HepG2 (cell line): ENCODE measurements around the gene QRSL1. TPM values are rescaled to one million over a fixed set of nuclear protein-coding genes. Genes with fewer than 3 reads are reported as not detected.

ENCODE experiments used
- ATAC-seq: fragments of 200-7000 bp; cut with Tn5 transposase; 3 replicates; pipeline ENCODE4 v1.9.1; 2020; ENCODE audit warnings: mild to moderate bottlenecking, moderate library complexity
- BruUV-seq: library from RNA; stranded (reverse); fragments of 400-500 nt; replicated peaks from 2 replicates; lab custom pipeline; 2021; lab: Mats Ljungman, UMichigan
- CTCF ChIA-PET: fragments of 300-600 bp; formaldehyde crosslinking; extraction: SDS; loops from one replicate; lab custom pipeline; 2021; ENCODE audit warnings: low total read pairs, inconsistent platforms, low intra/inter-chr PET ratio; lab: Yijun Ruan, JAX
- POLR2A ChIA-PET: fragments of 350-600 bp; sonication (Branson Sonifier 250); formaldehyde crosslinking; loops from one replicate; lab custom pipeline; 2020; ENCODE audit warnings: antibody characterized with exemption, inconsistent platforms; lab: Yijun Ruan, JAX
- DNase-seq: peaks from one replicate; pipeline ENCODE4 v3.0.0-alpha.2; 2015; ENCODE audit warnings: low spot score
- FAIRE-seq: peaks from 3 replicates; lab custom pipeline; 2011; peaks lifted over from hg19 to GRCh38; lab: Jason Lieb, UNC
- H2AFZ ChIP-seq: one replicate; pipeline ENCODE4 v1.6.1; 2011; ENCODE audit warnings: low read length, inconsistent platforms
- H3K27ac ChIP-seq: fragments of 300-600 bp; 3 replicates; pipeline ENCODE4 v1.8.0; 2011; ENCODE audit warnings: mixed run types, mild to moderate bottlenecking, mixed read lengths, low read length, inconsistent platforms; ENCODE audit not compliant: insufficient read depth; ENCODE audit errors: extremely low read length
- H3K27me3 ChIP-seq, 2 experiments: fragments of 200-600 bp in 1 of 2; 2 replicates in 1 of 2; 3 replicates in 1 of 2; pipeline versions ENCODE4 v1.6.0 to v1.8.0; 2011; ENCODE audit warnings: low read length in 2 of 2, mild to moderate bottlenecking in 2 of 2, moderate library complexity in 2 of 2, inconsistent platforms in 1 of 2; ENCODE audit not compliant: insufficient read depth in 2 of 2, control insufficient read depth in 1 of 2
- H3K36me3 ChIP-seq, 2 experiments: fragments of 200-600 bp in 1 of 2; replicated peaks in 1 of 2; 2 replicates in 1 of 2; 3 replicates in 1 of 2; pipeline versions ENCODE4 v1.5.1 to v1.8.0; 2011; ENCODE audit warnings: low read length in 2 of 2, inconsistent platforms in 1 of 2; ENCODE audit not compliant: insufficient read depth in 2 of 2, control insufficient read depth in 1 of 2
- H3K4me1 ChIP-seq: 2 replicates; pipeline ENCODE4 v1.5.1; 2012; ENCODE audit warnings: low read length, inconsistent platforms; ENCODE audit not compliant: insufficient read depth
- H3K4me2 ChIP-seq: 2 replicates; pipeline ENCODE4 v1.6.0; 2011; ENCODE audit warnings: low read depth, low read length, inconsistent platforms
- H3K4me3 ChIP-seq, 3 experiments: fragments of 200-600 bp in 1 of 3; sonication (generic), shearing (Covaris generic) in 1 of 3; replicated peaks in 1 of 3; 2 replicates each; pipeline ENCODE4 v1.5.1; 2011 to 2016; ENCODE audit warnings: low read length in 3 of 3, inconsistent platforms in 2 of 3, low read depth in 2 of 3, mild to moderate bottlenecking in 2 of 3, control low read depth in 1 of 3, mixed read lengths in 1 of 3; ENCODE audit not compliant: insufficient read depth in 1 of 3
- H3K79me2 ChIP-seq: one replicate; pipeline ENCODE4 v1.6.1; 2011; ENCODE audit warnings: low read length, inconsistent platforms; ENCODE audit not compliant: insufficient read depth
- H3K9ac ChIP-seq: 2 replicates; pipeline ENCODE4 v1.6.0; 2011; ENCODE audit warnings: mild to moderate bottlenecking, low read depth, low read length, inconsistent platforms; ENCODE audit not compliant: insufficient read depth
- H3K9me3 ChIP-seq: 2 replicates; pipeline ENCODE4 v1.5.1; 2012; ENCODE audit warnings: mild to moderate bottlenecking, low read length
- H4K20me1 ChIP-seq: 2 replicates; pipeline ENCODE4 v1.6.0; 2011; ENCODE audit warnings: inconsistent platforms, mild to moderate bottlenecking, low read length, moderate library complexity; ENCODE audit not compliant: insufficient read depth
- EHMT2 ChIP-seq: fragments of 200-600 bp; sonication (generic); IDR thresholded peaks from 2 replicates; pipeline ENCODE4 v1.7.0; 2017; ENCODE audit warnings: antibody characterized with exemption, low read depth, low read length, borderline replicate concordance
- FOXP1 ChIP-seq, 2 experiments: fragments of 450-650 bp in 1 of 2; IDR thresholded peaks; 2 replicates each; pipeline ENCODE4 v1.6.1; 2017 to 2018; ENCODE audit warnings: antibody characterized with exemption in 1 of 2
- KLF6 ChIP-seq: IDR thresholded peaks from 2 replicates; pipeline ENCODE4 v1.8.0; 2016; ENCODE audit warnings: missing biosample characterization, missing genetic modification reagents
- NONO ChIP-seq, 2 experiments: fragments of 450-650 bp in 1 of 2; sonication (generic) in 1 of 2; formaldehyde crosslinking in 1 of 2; IDR thresholded peaks in 1 of 2; conservative IDR thresholded peaks in 1 of 2; 2 replicates each; pipeline versions ENCODE4 v1.6.1 to v1.8.0; 2017 to 2022; ENCODE audit warnings: mild to moderate bottlenecking in 1 of 2, missing genetic modification reagents in 1 of 2, moderate library complexity in 1 of 2
- PAX8 ChIP-seq: sonication (generic); formaldehyde crosslinking; IDR thresholded peaks from 2 replicates; pipeline ENCODE4 v1.8.0; 2022; ENCODE audit warnings: mild to moderate bottlenecking, missing genetic modification reagents, borderline replicate concordance
- PTBP1 ChIP-seq: fragments of 200-400 bp; formaldehyde crosslinking; IDR thresholded peaks from 2 replicates; pipeline ENCODE4 v1.6.1; 2018; ENCODE audit warnings: low read length, low read depth; ENCODE audit not compliant: poor library complexity, severe bottlenecking
- ZNF124 ChIP-seq: sonication (generic); formaldehyde crosslinking; IDR thresholded peaks from 2 replicates; pipeline ENCODE4 v1.4.0; 2020; ENCODE audit warnings: missing genetic modification reagents
- ZNF224 ChIP-seq: sonication (generic); formaldehyde crosslinking; IDR thresholded peaks from 2 replicates; pipeline ENCODE4 v1.5.0; 2020; ENCODE audit warnings: mild to moderate bottlenecking, missing genetic modification reagents
- ZNF264 ChIP-seq: sonication (generic); formaldehyde crosslinking; IDR thresholded peaks from 2 replicates; pipeline ENCODE4 v1.4.0; 2020; ENCODE audit warnings: missing genetic modification reagents
- ZNF337 ChIP-seq: sonication (generic); formaldehyde crosslinking; IDR thresholded peaks from 2 replicates; pipeline ENCODE4 v1.5.1; 2020; ENCODE audit warnings: missing genetic modification reagents, low read depth, mild to moderate bottlenecking, borderline replicate concordance
- ZNF496 ChIP-seq: sonication (generic); formaldehyde crosslinking; IDR thresholded peaks from 2 replicates; pipeline ENCODE4 v1.8.1; 2023; ENCODE audit warnings: mild to moderate bottlenecking, moderate library complexity, missing genetic modification reagents; ENCODE audit not compliant: insufficient replicate concordance
- ZNF501 ChIP-seq: sonication (generic); formaldehyde crosslinking; IDR thresholded peaks from 2 replicates; pipeline ENCODE4 v1.5.1; 2020; ENCODE audit warnings: mild to moderate bottlenecking, moderate library complexity, missing genetic modification reagents
- ZNF570 ChIP-seq: sonication (generic); formaldehyde crosslinking; IDR thresholded peaks from 2 replicates; pipeline ENCODE4 v1.4.0; 2020; ENCODE audit warnings: mild to moderate bottlenecking, missing genetic modification reagents, borderline replicate concordance
- WGBS: methylation state at CpG from one replicate; pipeline ENCODE4 v1.1.6; 2017; ENCODE audit warnings: low lambda C conversion rate; 5-methylcytosine and 5-hydroxymethylcytosine counted together
- in situ Hi-C: cut with HindIII; loops from 2 replicates; pipeline ENCODE4 v1.10.0; 2017; ENCODE audit warnings: low pct_unique_long_range_greater_than_20kb; ENCODE audit not compliant: extremely low pct_ligation_motif_present
- intact Hi-C: fragments of 100-400 bp; cut with micrococcal nuclease; formaldehyde crosslinking; loops from one replicate; pipeline ENCODE4 v1.10.0; 2022; ENCODE audit not compliant: unreplicated experiment
- polyA plus RNA-seq, 8 experiments: library from polyadenylated mRNA; depleted of rRNA in 3 of 8; stranded (reverse) in 7 of 8; unstranded in 1 of 8; fragments of >200 nt; fragmentation: Illumina TruSeq in 4 of 8; extraction: Trizol in 4 of 8; gene quantifications; 2 replicates each; pipeline versions ENCODE4 v1.2.1 to v1.2.3, GENCODE V29; 2011 to 2016; ENCODE audit warnings: low read depth in 4 of 8, missing spikeins in 1 of 8, mixed read lengths in 1 of 8; ENCODE audit not compliant: insufficient read depth in 1 of 8
- total RNA-seq, 5 experiments: library from RNA; depleted of rRNA; stranded (reverse); fragments of >200 nt; fragmentation: Illumina TruSeq; extraction: Trizol; gene quantifications; 2 replicates each; pipeline ENCODE4 v1.2.3, GENCODE V29; 2016; ENCODE audit warnings: low read depth in 1 of 5
- TF ChIP-seq, protein P1 (sequence below): sonication (generic); formaldehyde crosslinking; IDR thresholded peaks from 2 replicates; pipeline ENCODE4 v1.5.0; 2020; ENCODE audit warnings: missing genetic modification reagents
- TF ChIP-seq, protein P2 (sequence below): sonication (generic); formaldehyde crosslinking; IDR thresholded peaks from 2 replicates; pipeline ENCODE4 v1.4.0; 2020; ENCODE audit warnings: missing genetic modification reagents

The QRSL1 gene
- total and polyA plus RNA-seq, 2 of the 13 experiments (the other 11 are each of a cell fraction or from before 2014, with no cell fraction given), result 8.2 to 22.3 TPM

DNA sequence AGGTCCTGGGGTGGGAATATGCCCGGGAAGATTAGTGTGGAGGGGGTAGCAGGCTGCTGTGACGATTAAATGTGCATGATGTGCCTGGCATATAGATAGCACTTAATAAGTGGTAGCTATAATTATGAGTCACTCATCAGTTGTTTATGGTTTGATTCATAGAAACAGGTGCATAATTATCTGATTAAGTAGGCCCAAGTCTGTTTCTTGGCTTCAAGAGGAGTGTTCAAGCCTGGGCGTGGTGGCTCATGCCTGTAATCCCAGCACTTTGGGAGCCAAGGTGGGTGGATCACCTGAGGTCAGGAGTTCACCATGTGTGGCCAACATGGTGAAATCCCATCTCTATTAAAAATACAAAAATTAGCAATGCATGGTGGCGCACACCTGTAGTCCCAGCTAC, 74.9 kb downstream of the QRSL1 start (continued):
- TF ChIP-seq ZNF264 (CRISPR knock-in tag) (no peak), ZNF496 (CRISPR knock-in tag) (no peak), FOXP1 (IDR thresholded peaks at IDR 0.05) (no peak), FOXP1 (CRISPR knock-in tag; IDR thresholded peaks at IDR 0.05) (no peak), ZNF337 (CRISPR knock-in tag) (no peak), PAX8 (CRISPR knock-in tag) (no peak), PTBP1 (no peak)
- TF ChIP-seq, all 625 proteins: peak for 0

DNA sequence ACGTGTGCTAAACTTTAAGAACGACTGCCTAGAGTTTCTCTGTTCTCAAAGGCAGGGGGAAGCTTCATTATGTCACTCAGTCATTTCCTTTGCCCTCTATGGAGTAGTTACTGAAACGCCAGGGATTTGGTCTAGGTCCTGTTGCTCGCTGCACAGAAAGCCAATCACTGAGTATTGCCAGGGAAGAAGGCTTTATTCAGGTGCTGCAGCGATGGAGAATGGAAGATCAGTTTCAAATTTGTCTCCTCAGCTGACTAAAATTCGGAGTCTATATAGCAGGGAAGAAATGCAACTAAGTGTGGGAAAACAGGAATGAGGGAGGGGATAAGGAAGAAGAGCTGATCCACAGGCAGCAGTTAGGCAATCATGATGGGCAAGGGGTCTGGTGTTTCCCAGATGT, 75.8 kb downstream of the QRSL1 start:
- POLR2A ChIA-PET, result no interaction called here
- BruUV-seq, result no TSS peak
- no peak overlapping the region for H2AFZ ChIP-seq

DNA sequence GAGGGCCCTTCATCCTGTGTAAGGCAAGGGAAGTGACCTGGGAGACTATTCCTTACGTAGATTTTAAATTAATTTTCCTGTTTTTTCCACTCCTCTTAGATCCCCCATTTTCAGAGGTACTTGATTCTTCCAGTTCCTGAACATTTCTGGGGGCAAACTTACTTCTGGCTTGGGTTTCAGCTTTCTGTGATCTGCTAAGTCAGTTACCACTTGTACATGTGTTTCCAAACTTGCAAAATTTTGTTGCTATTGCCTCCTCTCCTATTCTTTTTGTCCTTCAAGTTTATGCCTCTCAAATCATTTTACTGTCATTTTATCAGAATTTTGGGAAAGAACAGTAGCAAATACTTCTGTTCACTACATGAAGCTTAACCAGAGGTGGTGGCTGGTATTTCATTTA, 81.2 kb downstream of the QRSL1 start:
- CTCF ChIA-PET, result no interaction called here
- TF ChIP-seq, protein P1, sequence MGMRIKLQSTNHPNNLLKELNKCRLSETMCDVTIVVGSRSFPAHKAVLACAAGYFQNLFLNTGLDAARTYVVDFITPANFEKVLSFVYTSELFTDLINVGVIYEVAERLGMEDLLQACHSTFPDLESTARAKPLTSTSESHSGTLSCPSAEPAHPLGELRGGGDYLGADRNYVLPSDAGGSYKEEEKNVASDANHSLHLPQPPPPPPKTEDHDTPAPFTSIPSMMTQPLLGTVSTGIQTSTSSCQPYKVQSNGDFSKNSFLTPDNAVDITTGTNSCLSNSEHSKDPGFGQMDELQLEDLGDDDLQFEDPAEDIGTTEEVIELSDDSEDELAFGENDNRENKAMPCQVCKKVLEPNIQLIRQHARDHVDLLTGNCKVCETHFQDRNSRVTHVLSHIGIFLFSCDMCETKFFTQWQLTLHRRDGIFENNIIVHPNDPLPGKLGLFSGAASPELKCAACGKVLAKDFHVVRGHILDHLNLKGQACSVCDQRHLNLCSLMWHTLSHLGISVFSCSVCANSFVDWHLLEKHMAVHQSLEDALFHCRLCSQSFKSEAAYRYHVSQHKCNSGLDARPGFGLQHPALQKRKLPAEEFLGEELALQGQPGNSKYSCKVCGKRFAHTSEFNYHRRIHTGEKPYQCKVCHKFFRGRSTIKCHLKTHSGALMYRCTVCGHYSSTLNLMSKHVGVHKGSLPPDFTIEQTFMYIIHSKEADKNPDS, result no peak
- TF ChIP-seq NONO (IDR thresholded peaks at IDR 0.05) (no peak), NONO (CRISPR knock-in tag; conservative IDR thresholded peaks at IDR 0.05) (no peak), ZNF570 (no peak), ZNF501 (CRISPR knock-in tag) (no peak), ZNF224 (no peak), EHMT2 (no peak)
- TF ChIP-seq, protein P2, sequence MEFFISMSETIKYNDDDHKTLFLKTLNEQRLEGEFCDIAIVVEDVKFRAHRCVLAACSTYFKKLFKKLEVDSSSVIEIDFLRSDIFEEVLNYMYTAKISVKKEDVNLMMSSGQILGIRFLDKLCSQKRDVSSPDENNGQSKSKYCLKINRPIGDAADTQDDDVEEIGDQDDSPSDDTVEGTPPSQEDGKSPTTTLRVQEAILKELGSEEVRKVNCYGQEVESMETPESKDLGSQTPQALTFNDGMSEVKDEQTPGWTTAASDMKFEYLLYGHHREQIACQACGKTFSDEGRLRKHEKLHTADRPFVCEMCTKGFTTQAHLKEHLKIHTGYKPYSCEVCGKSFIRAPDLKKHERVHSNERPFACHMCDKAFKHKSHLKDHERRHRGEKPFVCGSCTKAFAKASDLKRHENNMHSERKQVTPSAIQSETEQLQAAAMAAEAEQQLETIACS (CRISPR knock-in tag), result no peak

More for the DNA sequence above, 75.8 kb downstream of the QRSL1 start:
- Histone ChIP-seq H3K9ac (no peak overlapping the region), H3K27me3 (no peaks in the 10 kb centered on the region), H3K27ac (no peak overlapping the region), H4K20me1 (no peaks in the 10 kb centered on the region), H3K4me1 (peaks cover 29% of the 10 kb centered on the region), H3K79me2 (no peaks in the 10 kb centered on the region), H3K36me3 (no peaks in the 10 kb centered on the region), H3K4me2 (no peak overlapping the region), H3K9me3 (peaks cover 16% of the 10 kb centered on the region)
- CTCF ChIA-PET, result no interaction called here
- ATAC-seq, result no peak
- intact Hi-C loops (no loop called here), in situ Hi-C loops (no loop called here)
- DNase-seq, result no peak
- 70% methylated on average over 6 of the region's 6 CpGs for WGBS
- FAIRE-seq, result no peak
- TF ChIP-seq ZNF124 (peak; percentile 100), KLF6 (CRISPR knock-in tag) (no peak)
- TF ChIP-seq, all 625 proteins: peak for 1
- H3K4me3 ChIP-seq, result no peak overlapping the region

More for the DNA sequence above, 81.2 kb downstream of the QRSL1 start:
- H3K9ac ChIP-seq, result no peak overlapping the region
- BruUV-seq, result no TSS peak
- intact Hi-C loops, result no loop called here
- no peaks in the 10 kb centered on the region for H3K79me2 ChIP-seq
- ATAC-seq (no peak), FAIRE-seq (no peak), DNase-seq (no peak)
- H2AFZ ChIP-seq, result peak overlapping the region; percentile 27
- H3K36me3 ChIP-seq, result no peaks in the 10 kb centered on the region
- 84% methylated on average over 1 of the region's 1 CpG for WGBS
- H3K4me2 ChIP-seq, result no peak overlapping the region
- POLR2A ChIA-PET, result no interaction called here
- no peaks in the 10 kb centered on the region for H4K20me1 ChIP-seq
- no peak overlapping the region for H3K27ac ChIP-seq
- H3K9me3 ChIP-seq, result peaks cover 5% of the 10 kb centered on the region; the same call in 1 of the 2 replicates
- H3K4me3 ChIP-seq, result no peak overlapping the region
- H3K4me1 ChIP-seq, result peaks cover 13% of the 10 kb centered on the region
- in situ Hi-C loops, result no loop called here
- H3K27me3 ChIP-seq, result no peaks in the 10 kb centered on the region
